ENCODE data around the gene C1orf210. TPM values are rescaled to one million over a fixed set of nuclear protein-coding genes. Genes with fewer than 3 reads are reported as not detected.
A peak's percentile ranks its signal among the peaks of the same experiment; 100 is the strongest.

The C1orf210 gene
- total RNA-seq, 1 experiment from 2014 or later = 12.8 TPM

DNA sequence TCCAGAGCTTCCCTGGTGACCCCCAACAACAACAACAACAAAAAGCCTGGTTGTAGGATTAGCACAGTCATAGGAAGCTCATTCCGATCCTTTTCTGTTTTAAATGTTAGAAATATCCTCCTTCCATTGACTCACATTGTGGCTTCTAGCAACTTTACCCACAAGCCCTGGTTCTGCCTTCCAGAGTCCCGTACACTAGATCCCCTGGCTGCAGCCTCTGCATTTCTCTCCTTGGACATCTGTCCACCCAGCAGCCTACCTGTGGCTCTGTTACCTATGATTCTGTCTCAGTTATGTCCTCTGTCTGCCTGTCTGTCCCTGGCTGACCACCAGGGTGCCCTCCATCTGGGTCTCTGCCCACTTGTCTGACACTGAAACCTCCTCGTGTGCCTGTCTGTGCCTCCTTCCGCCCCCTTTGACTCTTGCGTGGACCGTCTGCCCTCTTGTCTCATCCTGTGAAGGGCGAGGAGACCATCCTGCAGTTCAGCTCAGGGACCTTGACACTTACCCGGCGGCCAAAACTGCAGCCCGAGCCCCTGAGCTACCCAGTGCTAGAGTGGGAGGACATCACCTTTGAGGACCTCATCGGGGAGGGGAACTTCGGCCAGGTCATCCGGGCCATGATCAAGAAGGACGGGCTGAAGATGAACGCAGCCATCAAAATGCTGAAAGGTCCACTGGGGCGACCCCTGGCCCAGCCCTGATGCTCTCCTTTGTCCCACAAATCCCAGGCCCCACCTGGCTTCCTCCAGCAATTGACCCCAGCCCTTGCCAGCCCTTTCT lies 31.5 kb upstream of the C1orf210 start:
- H3K4me3 Mint-ChIP-seq = no peak overlapping the region

DNA sequence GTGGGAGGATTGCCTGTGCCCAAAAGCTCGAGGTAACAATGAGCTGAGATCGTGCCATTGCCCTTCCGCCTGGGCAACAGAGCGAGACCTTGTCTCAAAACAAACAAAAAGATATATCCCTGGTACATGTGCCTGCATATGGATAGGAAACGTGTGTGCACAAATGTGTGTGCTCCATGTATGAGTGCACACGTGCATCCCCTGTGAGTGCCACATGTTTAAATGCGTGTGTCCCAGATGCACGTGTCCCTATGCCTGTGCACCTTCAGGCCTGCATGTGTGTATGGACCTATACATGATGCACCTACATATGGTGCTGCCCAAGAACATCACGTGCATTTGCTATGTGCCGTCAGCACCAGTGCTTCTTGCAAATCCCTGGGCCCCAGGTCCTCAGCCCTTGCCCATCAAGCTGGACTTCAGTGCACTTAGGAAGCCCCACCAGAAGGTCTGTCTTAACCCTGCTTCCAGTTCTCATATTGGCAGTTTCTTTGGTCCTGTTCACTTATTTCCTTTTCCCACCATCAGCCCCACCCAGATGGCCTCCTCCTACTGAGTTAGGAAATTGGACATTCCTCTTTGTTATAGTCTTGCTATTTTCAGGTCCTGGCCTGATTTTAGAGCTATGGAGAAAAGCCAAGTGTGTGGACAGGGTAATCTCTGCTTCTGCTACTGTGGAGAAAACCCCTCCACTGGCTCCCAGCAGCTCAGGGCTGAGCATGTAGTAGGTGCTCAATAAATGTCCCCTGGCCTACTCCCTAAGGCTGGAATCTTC lies 30.8 kb upstream of the C1orf210 start:
- Mint-ChIP-seq H3K27ac (no peak overlapping the region), H3K4me1 (peaks cover 6% of the 10 kb centered on the region), H3K36me3 (no peaks in the 10 kb centered on the region), H3K27me3 (ENCODE audit: low read depth) (no peaks in the 10 kb centered on the region), H3K4me3 (no peak overlapping the region), H3K9me3 (no peaks in the 10 kb centered on the region)
- no peak for TF ChIP-seq ZNF396 (CRISPR knock-in tag; IDR thresholded peaks at IDR 0.05; ENCODE audit: borderline replicate concordance)
- TF ChIP-seq, protein P1, sequence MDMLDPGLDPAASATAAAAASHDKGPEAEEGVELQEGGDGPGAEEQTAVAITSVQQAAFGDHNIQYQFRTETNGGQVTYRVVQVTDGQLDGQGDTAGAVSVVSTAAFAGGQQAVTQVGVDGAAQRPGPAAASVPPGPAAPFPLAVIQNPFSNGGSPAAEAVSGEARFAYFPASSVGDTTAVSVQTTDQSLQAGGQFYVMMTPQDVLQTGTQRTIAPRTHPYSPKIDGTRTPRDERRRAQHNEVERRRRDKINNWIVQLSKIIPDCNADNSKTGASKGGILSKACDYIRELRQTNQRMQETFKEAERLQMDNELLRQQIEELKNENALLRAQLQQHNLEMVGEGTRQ (CRISPR knock-in tag; IDR thresholded peaks at IDR 0.05) = no peak
- no peak for TF ChIP-seq TEAD4 (CRISPR knock-in tag; IDR thresholded peaks at IDR 0.05)
- TF ChIP-seq, protein P2, sequence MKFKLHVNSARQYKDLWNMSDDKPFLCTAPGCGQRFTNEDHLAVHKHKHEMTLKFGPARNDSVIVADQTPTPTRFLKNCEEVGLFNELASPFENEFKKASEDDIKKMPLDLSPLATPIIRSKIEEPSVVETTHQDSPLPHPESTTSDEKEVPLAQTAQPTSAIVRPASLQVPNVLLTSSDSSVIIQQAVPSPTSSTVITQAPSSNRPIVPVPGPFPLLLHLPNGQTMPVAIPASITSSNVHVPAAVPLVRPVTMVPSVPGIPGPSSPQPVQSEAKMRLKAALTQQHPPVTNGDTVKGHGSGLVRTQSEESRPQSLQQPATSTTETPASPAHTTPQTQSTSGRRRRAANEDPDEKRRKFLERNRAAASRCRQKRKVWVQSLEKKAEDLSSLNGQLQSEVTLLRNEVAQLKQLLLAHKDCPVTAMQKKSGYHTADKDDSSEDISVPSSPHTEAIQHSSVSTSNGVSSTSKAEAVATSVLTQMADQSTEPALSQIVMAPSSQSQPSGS (CRISPR knock-in tag; IDR thresholded peaks at IDR 0.05; ENCODE audit: borderline replicate concordance, low read depth) = no peak
- TF ChIP-seq MYBL2 (CRISPR knock-in tag; IDR thresholded peaks at IDR 0.05) = no peak
- no peak for TF ChIP-seq SMAD3 (CRISPR knock-in tag; IDR thresholded peaks at IDR 0.05; ENCODE audit: borderline replicate concordance)
- TF ChIP-seq, protein P3, sequence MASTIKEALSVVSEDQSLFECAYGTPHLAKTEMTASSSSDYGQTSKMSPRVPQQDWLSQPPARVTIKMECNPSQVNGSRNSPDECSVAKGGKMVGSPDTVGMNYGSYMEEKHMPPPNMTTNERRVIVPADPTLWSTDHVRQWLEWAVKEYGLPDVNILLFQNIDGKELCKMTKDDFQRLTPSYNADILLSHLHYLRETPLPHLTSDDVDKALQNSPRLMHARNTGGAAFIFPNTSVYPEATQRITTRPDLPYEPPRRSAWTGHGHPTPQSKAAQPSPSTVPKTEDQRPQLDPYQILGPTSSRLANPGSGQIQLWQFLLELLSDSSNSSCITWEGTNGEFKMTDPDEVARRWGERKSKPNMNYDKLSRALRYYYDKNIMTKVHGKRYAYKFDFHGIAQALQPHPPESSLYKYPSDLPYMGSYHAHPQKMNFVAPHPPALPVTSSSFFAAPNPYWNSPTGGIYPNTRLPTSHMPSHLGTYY (CRISPR knock-in tag; IDR thresholded peaks at IDR 0.05) = no peak
- TF ChIP-seq, protein P4, sequence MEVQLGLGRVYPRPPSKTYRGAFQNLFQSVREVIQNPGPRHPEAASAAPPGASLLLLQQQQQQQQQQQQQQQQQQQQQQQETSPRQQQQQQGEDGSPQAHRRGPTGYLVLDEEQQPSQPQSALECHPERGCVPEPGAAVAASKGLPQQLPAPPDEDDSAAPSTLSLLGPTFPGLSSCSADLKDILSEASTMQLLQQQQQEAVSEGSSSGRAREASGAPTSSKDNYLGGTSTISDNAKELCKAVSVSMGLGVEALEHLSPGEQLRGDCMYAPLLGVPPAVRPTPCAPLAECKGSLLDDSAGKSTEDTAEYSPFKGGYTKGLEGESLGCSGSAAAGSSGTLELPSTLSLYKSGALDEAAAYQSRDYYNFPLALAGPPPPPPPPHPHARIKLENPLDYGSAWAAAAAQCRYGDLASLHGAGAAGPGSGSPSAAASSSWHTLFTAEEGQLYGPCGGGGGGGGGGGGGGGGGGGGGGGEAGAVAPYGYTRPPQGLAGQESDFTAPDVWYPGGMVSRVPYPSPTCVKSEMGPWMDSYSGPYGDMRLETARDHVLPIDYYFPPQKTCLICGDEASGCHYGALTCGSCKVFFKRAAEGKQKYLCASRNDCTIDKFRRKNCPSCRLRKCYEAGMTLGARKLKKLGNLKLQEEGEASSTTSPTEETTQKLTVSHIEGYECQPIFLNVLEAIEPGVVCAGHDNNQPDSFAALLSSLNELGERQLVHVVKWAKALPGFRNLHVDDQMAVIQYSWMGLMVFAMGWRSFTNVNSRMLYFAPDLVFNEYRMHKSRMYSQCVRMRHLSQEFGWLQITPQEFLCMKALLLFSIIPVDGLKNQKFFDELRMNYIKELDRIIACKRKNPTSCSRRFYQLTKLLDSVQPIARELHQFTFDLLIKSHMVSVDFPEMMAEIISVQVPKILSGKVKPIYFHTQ (CRISPR knock-in tag; IDR thresholded peaks at IDR 0.05) = no peak
- TF ChIP-seq, protein P5, sequence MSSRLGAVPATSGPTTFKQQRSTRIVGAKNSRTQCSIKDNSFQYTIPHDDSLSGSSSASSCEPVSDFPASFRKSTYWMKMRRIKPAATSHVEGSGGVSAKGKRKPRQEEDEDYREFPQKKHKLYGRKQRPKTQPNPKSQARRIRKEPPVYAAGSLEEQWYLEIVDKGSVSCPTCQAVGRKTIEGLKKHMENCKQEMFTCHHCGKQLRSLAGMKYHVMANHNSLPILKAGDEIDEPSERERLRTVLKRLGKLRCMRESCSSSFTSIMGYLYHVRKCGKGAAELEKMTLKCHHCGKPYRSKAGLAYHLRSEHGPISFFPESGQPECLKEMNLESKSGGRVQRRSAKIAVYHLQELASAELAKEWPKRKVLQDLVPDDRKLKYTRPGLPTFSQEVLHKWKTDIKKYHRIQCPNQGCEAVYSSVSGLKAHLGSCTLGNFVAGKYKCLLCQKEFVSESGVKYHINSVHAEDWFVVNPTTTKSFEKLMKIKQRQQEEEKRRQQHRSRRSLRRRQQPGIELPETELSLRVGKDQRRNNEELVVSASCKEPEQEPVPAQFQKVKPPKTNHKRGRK (CRISPR knock-in tag; IDR thresholded peaks at IDR 0.05; ENCODE audit: borderline replicate concordance) = no peak
- ATAC-seq = no peak
- POLR2A ChIA-PET = no interaction called here
- CTCF ChIA-PET = interaction anchor here (0.8 to 2.4 kb wide), 4 partner anchors 22 to 98 kb away, joined by 3 to 10 read pairs (median 6); partner anchors contain the start of genes C1orf210 and CDC20
- no peak for DNase-seq (ENCODE audit: low spot score)

More for the DNA sequence above, 31.5 kb upstream of the C1orf210 start:
- Mint-ChIP-seq H3K4me1 (peaks cover 6% of the 10 kb centered on the region), H3K36me3 (no peaks in the 10 kb centered on the region), H3K27me3 (ENCODE audit: low read depth) (no peaks in the 10 kb centered on the region), H3K9me3 (no peaks in the 10 kb centered on the region), H3K27ac (no peak overlapping the region)
- TF ChIP-seq, protein P1 (CRISPR knock-in tag; IDR thresholded peaks at IDR 0.05) = no peak
- no peak for TF ChIP-seq JAZF1 (CRISPR knock-in tag; IDR thresholded peaks at IDR 0.05)
- no peak for TF ChIP-seq NR3C1 (CRISPR knock-in tag; conservative IDR thresholded peaks at IDR 0.05; ENCODE audit: low read depth)
- TF ChIP-seq, protein P3 (CRISPR knock-in tag; IDR thresholded peaks at IDR 0.05) = no peak
- TF ChIP-seq, protein P6, sequence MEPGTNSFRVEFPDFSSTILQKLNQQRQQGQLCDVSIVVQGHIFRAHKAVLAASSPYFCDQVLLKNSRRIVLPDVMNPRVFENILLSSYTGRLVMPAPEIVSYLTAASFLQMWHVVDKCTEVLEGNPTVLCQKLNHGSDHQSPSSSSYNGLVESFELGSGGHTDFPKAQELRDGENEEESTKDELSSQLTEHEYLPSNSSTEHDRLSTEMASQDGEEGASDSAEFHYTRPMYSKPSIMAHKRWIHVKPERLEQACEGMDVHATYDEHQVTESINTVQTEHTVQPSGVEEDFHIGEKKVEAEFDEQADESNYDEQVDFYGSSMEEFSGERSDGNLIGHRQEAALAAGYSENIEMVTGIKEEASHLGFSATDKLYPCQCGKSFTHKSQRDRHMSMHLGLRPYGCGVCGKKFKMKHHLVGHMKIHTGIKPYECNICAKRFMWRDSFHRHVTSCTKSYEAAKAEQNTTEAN (CRISPR knock-in tag; IDR thresholded peaks at IDR 0.05) = no peak
- ChIA-PET CTCF (interaction anchor here (0.8 to 2.4 kb wide), 4 partner anchors 23 to 98 kb away, joined by 3 to 10 read pairs (median 6); partner anchors contain the start of genes C1orf210 and CDC20), POLR2A (interaction anchor here (0.7 kb wide), 1 partner anchor 33 kb away, joined by 3 read pairs; no protein-coding TSS in a partner anchor)
- peak; percentile 41; the same call in 1 of the 2 replicates for ATAC-seq
- no peak for DNase-seq (ENCODE audit: low spot score)
